Esophagus squamous epithelium (tissue), 4 donors: ENCODE results near the gene GJB4.

Experiments
- POLR2A ChIP-seq, 4 donors: fragments of 450-650 bp; IDR thresholded peaks; one replicate each; pipeline ENCODE4 v1.6.1; 2017; ENCODE audit warnings: antibody characterized with exemption in 4 of 4, mild to moderate bottlenecking in 4 of 4, moderate library complexity in 3 of 4
- TF ChIP-seq, protein P1 (sequence below), 6 experiments: fragments of 450-650 bp in 4 of 6; fragments of 200-600 bp in 2 of 6; sonication (generic) in 2 of 6; IDR thresholded peaks; one replicate each; pipeline ENCODE4 v1.5.1; 2016 to 2019; ENCODE audit warnings: antibody characterized with exemption in 6 of 6, mild to moderate bottlenecking in 4 of 6, moderate library complexity in 4 of 6

- TF ChIP-seq POLR2A (IDR thresholded peaks at IDR 0.05): no peak
- TF ChIP-seq, protein P1, sequence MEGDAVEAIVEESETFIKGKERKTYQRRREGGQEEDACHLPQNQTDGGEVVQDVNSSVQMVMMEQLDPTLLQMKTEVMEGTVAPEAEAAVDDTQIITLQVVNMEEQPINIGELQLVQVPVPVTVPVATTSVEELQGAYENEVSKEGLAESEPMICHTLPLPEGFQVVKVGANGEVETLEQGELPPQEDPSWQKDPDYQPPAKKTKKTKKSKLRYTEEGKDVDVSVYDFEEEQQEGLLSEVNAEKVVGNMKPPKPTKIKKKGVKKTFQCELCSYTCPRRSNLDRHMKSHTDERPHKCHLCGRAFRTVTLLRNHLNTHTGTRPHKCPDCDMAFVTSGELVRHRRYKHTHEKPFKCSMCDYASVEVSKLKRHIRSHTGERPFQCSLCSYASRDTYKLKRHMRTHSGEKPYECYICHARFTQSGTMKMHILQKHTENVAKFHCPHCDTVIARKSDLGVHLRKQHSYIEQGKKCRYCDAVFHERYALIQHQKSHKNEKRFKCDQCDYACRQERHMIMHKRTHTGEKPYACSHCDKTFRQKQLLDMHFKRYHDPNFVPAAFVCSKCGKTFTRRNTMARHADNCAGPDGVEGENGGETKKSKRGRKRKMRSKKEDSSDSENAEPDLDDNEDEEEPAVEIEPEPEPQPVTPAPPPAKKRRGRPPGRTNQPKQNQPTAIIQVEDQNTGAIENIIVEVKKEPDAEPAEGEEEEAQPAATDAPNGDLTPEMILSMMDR (IDR thresholded peaks at IDR 0.05): no peak
Measured at GRCh38 chr1:34753163-34753562, 6.4 kb upstream of the GJB4 start.
